AG04450 (cell line): Measurements from ENCODE around the gene PRDM5. TPM values are rescaled to one million over a fixed set of nuclear protein-coding genes. Genes with fewer than 3 reads are reported as not detected.
A peak's percentile ranks its signal among the peaks of the same experiment; 100 is the strongest.

Source experiments
- CTCF ChIA-PET: fragments of 300-600, 350-600 bp; formaldehyde crosslinking; extraction: SDS; loops from one replicate; lab custom pipeline; 2022; ENCODE audit warnings: antibody characterized with exemption, inconsistent platforms; lab: Charles Lee
- POLR2A ChIA-PET: fragments of 350-600 bp; formaldehyde crosslinking; extraction: SDS; loops from one replicate; lab custom pipeline; 2021; ENCODE audit warnings: antibody characterized with exemption, inconsistent platforms; lab: Yijun Ruan, JAX
- DNase-seq: peaks from one replicate; pipeline ENCODE4 v3.0.0-alpha.2; 2011; ENCODE audit warnings: low read depth, low spot score
- H3K27ac ChIP-seq: one replicate; pipeline ENCODE4 v1.5.1; 2012; ENCODE audit warnings: low read depth, low read length, control low read depth
- H3K27me3 ChIP-seq: one replicate; pipeline ENCODE4 v1.6.0; 2012; ENCODE audit warnings: low read length; ENCODE audit not compliant: control insufficient read depth, insufficient read depth
- H3K4me3 ChIP-seq: 2 replicates; pipeline ENCODE4 v1.5.1; 2011; ENCODE audit warnings: mild to moderate bottlenecking, low read depth, low read length, control low read depth
- H3K9me3 ChIP-seq: 2 replicates; pipeline ENCODE4 v1.5.1; 2012; ENCODE audit warnings: low read length; ENCODE audit not compliant: control insufficient read depth, insufficient read depth
- polyA plus RNA-seq: library from polyadenylated mRNA; depleted of rRNA; stranded (reverse); fragments of >200 nt; gene quantifications from 2 replicates; pipeline ENCODE4 v1.2.3, GENCODE V29; 2011
- TF ChIP-seq, protein P1 (sequence below): IDR thresholded peaks from 2 replicates; pipeline ENCODE4 v1.5.1; 2011; ENCODE audit warnings: low read depth, low read length, control low read depth, inconsistent platforms

Gene PRDM5
- polyA plus RNA-seq, 1 experiment: 12.3 TPM

- Histone ChIP-seq H3K27ac (no peak overlapping the region), H3K27me3 (no peaks in the 10 kb centered on the region), H3K9me3 (peaks cover 11% of the 10 kb centered on the region; the same call in 1 of the 2 replicates), H3K4me3 (no peak overlapping the region)
- no peak for DNase-seq
- ChIA-PET CTCF (interaction anchor here (1.6 to 2.0 kb wide), 2 partner anchors 14 to 75 kb away, joined by 4 to 5 read pairs; no protein-coding TSS in a partner anchor), POLR2A (no interaction called here)
- TF ChIP-seq, protein P1, sequence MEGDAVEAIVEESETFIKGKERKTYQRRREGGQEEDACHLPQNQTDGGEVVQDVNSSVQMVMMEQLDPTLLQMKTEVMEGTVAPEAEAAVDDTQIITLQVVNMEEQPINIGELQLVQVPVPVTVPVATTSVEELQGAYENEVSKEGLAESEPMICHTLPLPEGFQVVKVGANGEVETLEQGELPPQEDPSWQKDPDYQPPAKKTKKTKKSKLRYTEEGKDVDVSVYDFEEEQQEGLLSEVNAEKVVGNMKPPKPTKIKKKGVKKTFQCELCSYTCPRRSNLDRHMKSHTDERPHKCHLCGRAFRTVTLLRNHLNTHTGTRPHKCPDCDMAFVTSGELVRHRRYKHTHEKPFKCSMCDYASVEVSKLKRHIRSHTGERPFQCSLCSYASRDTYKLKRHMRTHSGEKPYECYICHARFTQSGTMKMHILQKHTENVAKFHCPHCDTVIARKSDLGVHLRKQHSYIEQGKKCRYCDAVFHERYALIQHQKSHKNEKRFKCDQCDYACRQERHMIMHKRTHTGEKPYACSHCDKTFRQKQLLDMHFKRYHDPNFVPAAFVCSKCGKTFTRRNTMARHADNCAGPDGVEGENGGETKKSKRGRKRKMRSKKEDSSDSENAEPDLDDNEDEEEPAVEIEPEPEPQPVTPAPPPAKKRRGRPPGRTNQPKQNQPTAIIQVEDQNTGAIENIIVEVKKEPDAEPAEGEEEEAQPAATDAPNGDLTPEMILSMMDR: no peak
Observed at GRCh38 chr4:120844528-120844921, 78.0 kb downstream of the PRDM5 start.

DNA sequence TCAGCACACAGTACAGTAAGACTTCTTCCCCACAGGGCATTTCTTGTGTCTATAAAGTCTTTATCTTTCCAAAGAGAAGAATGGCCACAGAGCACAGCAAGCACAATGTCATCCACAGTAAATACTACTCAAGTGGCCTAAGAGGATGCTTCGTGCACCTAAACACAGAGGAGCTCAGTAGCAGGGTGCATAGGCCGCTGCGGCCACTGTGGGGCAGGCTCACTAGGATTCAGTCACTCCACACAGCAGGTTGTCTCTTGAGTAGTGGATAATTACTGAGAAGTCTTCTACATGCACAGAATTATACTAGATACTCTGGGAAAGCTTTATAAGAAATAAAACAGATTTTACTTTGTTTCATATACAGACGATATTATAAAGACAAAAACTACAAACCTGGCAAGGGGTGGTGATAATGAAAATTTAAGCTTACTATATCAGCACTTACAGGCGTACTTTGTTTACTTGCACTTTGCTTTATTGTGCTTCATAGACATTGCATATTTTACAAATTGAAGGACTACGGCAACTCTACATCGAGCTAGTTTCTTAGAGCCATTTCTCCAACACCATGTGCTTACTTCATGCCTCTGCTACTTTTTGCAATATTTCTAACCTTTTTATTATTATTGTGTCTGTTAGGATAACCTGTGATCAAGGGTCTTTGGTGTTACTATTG, 78.5 kb downstream of the PRDM5 start:
- Histone ChIP-seq H3K4me3 (no peak overlapping the region), H3K27ac (no peak overlapping the region), H3K27me3 (no peaks in the 10 kb centered on the region), H3K9me3 (peaks cover 13% of the 10 kb centered on the region; the same call in 1 of the 2 replicates)
- DNase-seq: no peak
- ChIA-PET POLR2A (no interaction called here), CTCF (interaction anchor here (0.8 to 2.0 kb wide), 3 partner anchors 14 to 79 kb away, joined by 3 to 5 read pairs (median 4); no protein-coding TSS in a partner anchor)
- TF ChIP-seq, protein P1: peak; percentile 36

DNA sequence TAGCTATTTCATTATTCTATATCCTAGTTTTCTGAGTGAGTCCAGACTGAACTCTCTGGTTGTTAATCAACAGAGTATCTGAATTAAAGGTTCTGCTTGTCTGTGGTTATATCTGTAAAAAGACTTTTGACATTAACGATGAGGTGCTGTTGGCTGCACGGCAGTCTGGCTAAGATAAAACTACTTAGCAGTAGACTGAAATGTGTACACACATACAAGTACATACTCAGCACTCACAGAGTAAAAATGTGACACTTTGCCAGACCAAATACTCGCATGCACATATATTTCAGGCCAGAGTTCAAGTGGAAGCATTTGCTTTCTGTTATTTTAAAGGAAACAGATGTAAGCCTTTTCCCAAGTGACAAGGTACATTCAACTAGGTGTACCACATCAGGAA, 80.5 kb downstream of the PRDM5 start:
- H3K4me3 ChIP-seq: no peak overlapping the region
- peaks cover 13% of the 10 kb centered on the region; the same call in 1 of the 2 replicates for H3K9me3 ChIP-seq
- H3K27ac ChIP-seq: no peak overlapping the region
- no peaks in the 10 kb centered on the region for H3K27me3 ChIP-seq
- DNase-seq: peak; percentile 34
- CTCF ChIA-PET: interaction anchor here (0.9 kb wide), 1 partner anchor 65 kb away, joined by 3 read pairs; no protein-coding TSS in a partner anchor
- TF ChIP-seq, protein P1: no peak
- POLR2A ChIA-PET: interaction anchor here (0.6 kb wide), 1 partner anchor 145 kb away, joined by 3 read pairs; no protein-coding TSS in a partner anchor

GRCh38 chr4:120841580-120841979, 80.9 kb downstream of the PRDM5 start:
- TF ChIP-seq, protein P1: no peak
- H3K27ac ChIP-seq: no peak overlapping the region
- CTCF ChIA-PET: interaction anchor here (0.9 kb wide), 1 partner anchor 65 kb away, joined by 3 read pairs; no protein-coding TSS in a partner anchor
- H3K4me3 ChIP-seq: no peak overlapping the region
- H3K27me3 ChIP-seq: no peaks in the 10 kb centered on the region
- DNase-seq: no peak
- peaks cover 13% of the 10 kb centered on the region; the same call in 1 of the 2 replicates for H3K9me3 ChIP-seq
- POLR2A ChIA-PET: no interaction called here
